ENCODE results near the gene LRRC15. TPM values are rescaled to one million over a fixed set of nuclear protein-coding genes. Genes with fewer than 3 reads are reported as not detected.

The LRRC15 gene
- total RNA-seq, 1 experiment from 2014 or later: 0.08 TPM

DNA sequence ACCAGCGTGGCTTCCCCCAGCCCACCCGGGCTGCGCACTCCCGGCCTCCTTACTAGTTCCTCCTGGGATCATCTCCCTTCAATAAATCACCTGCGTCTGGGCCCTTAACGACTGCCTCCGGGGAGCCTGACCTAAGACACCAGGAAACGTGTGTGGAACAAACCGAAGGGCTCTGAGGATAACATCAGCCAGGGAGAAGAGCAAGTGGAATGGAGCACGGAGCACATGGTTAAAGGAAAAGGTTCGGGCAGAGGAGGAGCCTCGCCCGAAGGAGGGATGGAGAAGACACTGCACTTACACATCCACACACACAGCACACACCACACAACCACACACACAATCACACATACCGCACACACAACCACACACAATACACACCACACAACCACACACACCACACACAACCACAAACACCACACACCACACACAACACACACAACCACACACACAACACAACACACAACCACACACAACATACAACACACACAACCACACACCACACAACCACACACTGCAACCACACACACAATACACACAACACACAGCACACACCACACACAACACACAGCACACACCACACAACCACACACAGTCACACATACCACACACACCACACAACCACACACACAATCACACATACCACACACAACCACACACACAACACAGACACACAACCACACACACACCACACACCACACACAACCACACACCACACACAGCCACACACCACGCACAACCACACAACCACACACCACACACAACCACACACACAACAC is 43.2 kb downstream of the LRRC15 start:
- Histone ChIP-seq H3K27ac (no peak overlapping the region), H3K36me3 (no peaks in the 10 kb centered on the region), H3K4me3 (no peak overlapping the region), H3K27me3 (no peaks in the 10 kb centered on the region), H3K9me3 (replicated peaks) (no peaks in the 10 kb centered on the region), H3K4me1 (peaks cover 11% of the 10 kb centered on the region)
- DNase-seq: peak in 1 of 2 experiments; percentile 35

DNA sequence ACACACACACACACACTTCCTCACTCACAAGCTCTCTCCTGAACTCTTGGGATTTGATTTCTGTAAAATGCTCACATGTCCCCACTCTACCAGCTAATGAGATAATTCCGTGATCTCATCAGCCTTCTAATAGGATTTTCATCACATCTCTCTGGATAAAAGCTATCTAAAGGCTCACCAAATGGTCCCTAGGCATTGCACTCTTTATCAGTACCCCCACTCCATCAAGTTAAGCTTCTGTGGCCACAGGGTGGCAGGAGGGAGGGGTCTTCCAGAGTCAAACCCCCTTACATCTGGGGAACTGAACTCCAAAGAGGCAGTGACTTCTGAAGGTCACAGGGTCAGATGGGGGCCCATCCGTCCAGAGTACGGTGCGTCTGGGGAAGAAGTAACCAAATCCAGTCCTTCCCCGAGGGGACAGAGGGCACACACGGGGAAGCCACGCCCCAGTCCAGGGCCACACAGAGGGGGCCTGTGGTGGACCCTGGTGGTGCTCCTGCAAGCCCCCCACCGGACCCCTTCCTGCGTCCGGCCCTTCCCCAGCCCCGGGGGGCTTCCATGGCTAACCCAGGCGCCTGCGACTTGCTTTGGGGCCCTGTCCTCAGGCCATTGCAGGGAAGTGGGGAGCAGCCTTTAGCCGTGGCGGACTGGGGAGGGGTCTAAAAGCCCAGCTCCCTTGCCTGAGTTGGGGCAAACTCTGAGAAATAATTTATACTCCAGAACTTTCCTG is 44.0 kb downstream of the LRRC15 start:
- peaks cover 9% of the 10 kb centered on the region for H3K4me1 ChIP-seq
- no peaks in the 10 kb centered on the region for H3K27me3 ChIP-seq
- DNase-seq: no peak

DNA sequence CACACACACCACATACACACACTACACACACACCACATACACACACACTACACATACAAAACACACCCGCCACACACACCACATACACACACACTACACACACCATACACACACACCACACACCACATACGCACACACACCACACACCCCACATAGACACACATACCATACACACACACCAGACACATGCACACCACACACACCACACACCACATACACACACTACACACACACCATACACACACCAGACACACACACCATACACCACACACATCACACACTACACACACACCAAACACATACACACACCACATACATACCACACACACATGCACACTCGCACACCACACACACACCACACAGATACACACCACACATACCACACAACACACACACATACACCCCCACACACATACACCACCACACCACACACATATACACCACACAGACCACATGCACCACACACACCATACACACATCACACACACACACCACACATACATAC is 44.7 kb downstream of the LRRC15 start:
- DNase-seq: no peak
- Histone ChIP-seq H3K27ac (no peak overlapping the region), H3K4me1 (peaks cover 2% of the 10 kb centered on the region), H3K36me3 (no peaks in the 10 kb centered on the region), H3K27me3 (no peaks in the 10 kb centered on the region), H3K9me3 (replicated peaks) (no peaks in the 10 kb centered on the region), H3K4me3 (no peak overlapping the region)

More for the DNA sequence above, 44.0 kb downstream of the LRRC15 start:
- H3K36me3 ChIP-seq: no peaks in the 10 kb centered on the region
- H3K9me3 ChIP-seq (replicated peaks): no peaks in the 10 kb centered on the region
- H3K27ac ChIP-seq: no peak overlapping the region
- H3K4me3 ChIP-seq: no peak overlapping the region

DNA sequence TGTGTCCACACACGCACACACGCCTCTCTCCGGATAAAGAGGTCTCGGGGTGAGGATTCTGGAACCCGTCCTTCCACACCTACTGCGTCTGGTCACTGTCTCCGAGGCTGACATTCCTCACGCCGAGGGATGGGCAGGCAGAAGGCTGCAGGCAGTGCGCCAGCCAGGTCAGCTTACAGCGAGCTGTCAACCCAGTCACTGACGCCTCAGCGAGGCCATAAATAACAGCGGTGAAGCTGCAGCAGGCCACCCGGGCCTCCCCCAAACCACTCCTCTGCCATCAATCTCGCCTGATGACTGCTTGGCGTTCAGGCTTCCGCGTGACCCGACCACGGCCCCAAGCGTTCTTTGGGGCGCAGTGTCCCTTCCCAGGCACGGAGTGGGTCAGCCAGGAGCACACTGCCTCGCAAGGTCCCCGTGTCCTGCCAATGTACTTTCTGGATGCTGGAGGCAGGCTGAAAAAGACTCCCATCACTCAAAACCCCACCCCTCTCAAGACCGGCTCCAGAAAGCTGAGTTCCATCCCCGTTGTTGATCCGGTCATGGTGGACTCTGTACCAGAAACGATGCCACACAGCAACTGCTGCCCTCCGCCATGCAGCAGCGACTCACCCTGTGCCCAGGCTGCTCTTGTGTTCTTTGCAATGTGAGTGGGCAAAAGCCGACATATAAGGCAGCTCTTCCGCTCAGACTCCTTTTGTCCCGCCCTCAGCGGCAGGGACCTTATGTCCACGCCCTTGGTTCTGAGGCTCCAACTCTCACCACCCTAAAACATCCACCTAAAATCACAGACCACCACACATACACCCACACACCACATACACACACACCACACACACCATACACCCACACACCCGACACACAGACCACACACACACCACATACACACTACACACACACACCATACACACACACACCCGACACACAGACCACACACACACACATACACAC is 45.5 kb downstream of the LRRC15 start:
- Histone ChIP-seq H3K9me3 (replicated peaks) (0 out of 2 replicates have a peak, but pooled peaks cover 2% of the 10 kb centered on the region), H3K27ac (no peak overlapping the region), H3K4me1 (no peaks in the 10 kb centered on the region; the same call in 1 of the 2 replicates), H3K4me3 (peak overlapping the region; percentile 45), H3K36me3 (no peaks in the 10 kb centered on the region), H3K27me3 (no peaks in the 10 kb centered on the region)
- DNase-seq: peak; percentile 46 to 72

DNA sequence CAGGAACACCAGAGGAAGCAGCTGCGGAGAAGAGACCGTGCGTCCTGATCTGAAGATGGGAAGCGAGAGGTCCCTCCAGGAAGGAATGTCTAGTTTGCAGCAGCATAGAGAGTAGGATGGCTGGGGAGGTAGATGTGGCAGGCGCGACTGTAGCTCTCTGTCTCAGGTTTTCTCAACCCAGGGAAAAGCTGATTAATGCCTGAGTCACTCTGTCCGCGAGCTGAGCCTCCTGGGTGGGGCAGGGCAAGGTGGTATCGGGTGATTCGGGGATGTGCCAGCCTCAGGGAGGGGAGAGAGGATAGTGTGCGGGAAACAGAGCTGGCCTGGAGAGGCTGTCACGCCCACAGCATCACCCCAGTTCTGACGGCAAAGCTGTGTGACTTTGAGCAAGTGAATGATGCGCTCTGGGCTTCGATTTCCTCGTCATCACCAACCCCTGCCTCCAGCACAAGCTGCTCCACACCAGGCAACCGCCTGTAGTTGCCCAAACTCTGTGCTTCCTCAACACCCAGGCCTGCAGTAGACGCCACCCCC is 46.8 kb downstream of the LRRC15 start:
- DNase-seq: no peak
- H3K4me3 ChIP-seq: no peak overlapping the region
- H3K27ac ChIP-seq: no peak overlapping the region
- H3K36me3 ChIP-seq: no peaks in the 10 kb centered on the region
- no peaks in the 10 kb centered on the region for H3K27me3 ChIP-seq
- no peaks in the 10 kb centered on the region for H3K4me1 ChIP-seq
- 0 out of 2 replicates have a peak, but pooled peaks cover 3% of the 10 kb centered on the region for H3K9me3 ChIP-seq (replicated peaks)

DNA sequence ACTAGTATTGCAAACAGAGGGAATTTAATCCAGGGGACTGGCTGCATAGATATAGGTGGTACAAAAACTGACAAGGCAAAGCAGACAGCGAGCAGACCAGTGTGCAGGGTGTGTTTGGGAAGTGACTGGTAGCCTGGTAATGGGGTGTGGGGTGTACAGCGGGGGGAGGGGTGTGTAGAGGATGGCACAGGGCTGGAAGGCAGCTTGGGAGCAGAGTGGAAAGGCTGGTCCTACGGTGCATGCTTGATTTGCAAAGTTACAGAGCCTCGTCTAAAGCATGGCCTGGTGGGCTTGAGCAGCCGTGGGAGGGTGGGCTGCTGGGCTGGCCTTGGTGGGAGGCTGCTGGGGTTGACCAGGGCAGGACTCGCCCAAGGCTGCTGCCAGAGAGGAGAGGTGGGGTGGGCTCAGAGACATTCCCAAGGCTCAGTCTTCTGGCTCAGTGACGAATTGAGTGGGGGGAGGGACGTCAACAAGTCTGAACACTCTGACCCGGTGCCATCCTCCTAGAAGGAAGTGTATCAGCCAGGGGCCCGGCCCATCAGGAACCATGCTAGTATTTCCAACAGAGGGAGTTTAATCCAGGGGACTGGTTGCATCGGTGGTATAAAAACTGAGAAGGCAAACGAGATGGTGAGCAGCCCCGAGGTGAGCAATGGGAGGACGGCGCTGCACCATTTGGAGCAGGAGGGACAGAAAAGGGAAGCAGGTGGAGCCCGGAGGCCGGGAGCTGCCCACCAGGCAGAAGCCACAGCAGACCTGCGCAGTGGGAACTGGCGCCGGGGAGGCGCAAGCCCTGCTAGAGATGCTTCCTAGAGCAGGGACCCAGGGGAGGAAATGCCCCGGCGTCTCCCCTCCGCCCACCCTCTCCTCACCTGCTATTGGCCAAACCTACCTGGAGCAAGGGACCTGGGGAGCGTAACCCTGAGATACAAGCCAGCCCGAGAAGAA is 47.6 kb downstream of the LRRC15 start:
- DNase-seq: no peak
- Histone ChIP-seq H3K36me3 (no peaks in the 10 kb centered on the region), H3K27ac (no peak overlapping the region), H3K4me1 (no peaks in the 10 kb centered on the region), H3K9me3 (replicated peaks) (0 out of 2 replicates have a peak, but pooled peaks cover 3% of the 10 kb centered on the region), H3K27me3 (no peaks in the 10 kb centered on the region), H3K4me3 (no peak overlapping the region)

DNA sequence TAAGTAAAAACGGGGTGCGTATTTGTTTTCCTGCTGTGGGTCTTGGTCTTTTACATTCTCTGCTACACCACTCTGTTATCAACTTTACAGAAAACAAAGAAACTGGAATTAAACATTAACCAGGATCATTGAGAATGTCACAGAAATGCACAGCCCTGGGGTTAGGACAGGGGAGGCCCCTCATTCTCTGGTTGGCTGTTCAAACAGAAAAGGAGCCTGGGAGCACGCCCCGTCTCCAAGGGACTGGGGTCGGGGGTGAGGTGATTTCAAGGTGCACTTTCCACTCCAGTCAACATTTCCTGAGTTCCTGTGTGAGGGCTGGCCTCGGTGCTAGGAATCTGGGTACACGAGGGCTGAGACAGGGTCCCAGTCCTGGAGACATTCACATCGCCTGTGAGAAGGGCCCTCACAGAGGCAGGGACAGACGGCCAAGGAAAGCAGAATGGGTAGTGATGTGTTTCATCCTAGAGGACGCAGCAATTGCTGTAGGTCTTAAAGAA is 48.7 kb downstream of the LRRC15 start:
- H3K27ac ChIP-seq: no peak overlapping the region
- H3K9me3 ChIP-seq (replicated peaks): 0 out of 2 replicates have a peak, but pooled peaks cover 3% of the 10 kb centered on the region
- H3K4me3 ChIP-seq: no peak overlapping the region
- DNase-seq: no peak
- no peaks in the 10 kb centered on the region for H3K4me1 ChIP-seq
- no peaks in the 10 kb centered on the region for H3K36me3 ChIP-seq
- no peaks in the 10 kb centered on the region for H3K27me3 ChIP-seq

DNA sequence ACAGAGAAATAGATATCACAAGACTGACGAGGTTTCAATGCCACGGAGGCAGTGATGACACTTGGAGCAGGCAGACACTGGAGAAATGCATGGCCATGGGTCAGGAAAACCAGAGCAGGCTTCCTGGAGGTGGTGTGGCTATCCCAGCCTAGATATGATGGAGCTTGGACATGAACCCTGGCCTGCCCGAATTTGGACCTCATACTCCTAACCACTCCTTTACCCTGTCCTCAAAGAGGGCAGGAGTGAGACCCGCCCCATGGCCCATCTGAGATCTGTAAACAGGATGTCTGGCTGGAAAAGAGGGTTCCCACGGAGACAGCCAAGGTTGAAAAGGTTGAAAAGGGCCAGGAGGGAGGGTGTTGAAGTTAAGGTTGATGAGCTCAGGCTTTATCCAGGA is 49.4 kb downstream of the LRRC15 start:
- Histone ChIP-seq H3K4me1 (peaks cover under 1% of the 10 kb centered on the region; the same call in 1 of the 2 replicates), H3K36me3 (no peaks in the 10 kb centered on the region), H3K27ac (no peak overlapping the region), H3K9me3 (replicated peaks) (0 out of 2 replicates have a peak, but pooled peaks cover 3% of the 10 kb centered on the region), H3K4me3 (no peak overlapping the region), H3K27me3 (no peaks in the 10 kb centered on the region)
- DNase-seq: no peak

DNA sequence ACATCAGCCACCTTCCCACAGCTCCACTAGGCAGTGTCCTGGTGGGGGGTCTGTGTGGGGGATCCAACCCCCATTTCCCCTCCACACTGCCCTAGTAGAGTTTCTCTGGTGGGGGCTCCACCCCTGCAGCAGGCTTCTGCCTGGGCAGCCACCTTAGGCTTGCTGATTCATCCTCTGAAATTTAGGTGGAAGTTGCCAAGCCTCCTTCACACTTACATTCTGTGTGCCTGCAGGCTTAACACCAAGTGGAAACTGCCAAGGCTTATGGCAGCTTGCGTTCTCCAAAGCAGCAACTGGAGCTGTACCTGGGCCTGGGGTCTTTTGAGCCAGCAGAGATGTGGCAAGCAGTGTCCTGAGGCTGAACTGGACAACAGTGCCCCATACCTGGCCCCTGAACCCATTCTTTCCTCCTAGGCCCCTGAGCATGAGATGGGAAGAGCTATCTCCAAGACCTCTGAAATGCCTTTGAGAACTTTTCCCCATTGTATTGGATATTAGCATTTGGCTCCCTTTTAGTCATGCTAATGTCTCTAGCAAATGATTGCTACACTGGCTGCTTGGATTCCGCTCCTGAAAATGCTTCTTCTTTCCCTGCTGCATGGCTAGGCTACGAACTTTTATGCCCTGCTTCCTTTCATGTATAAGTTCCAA is 50.9 kb downstream of the LRRC15 start:
- H3K4me3 ChIP-seq: no peak overlapping the region
- 0 out of 2 replicates have a peak, but pooled peaks cover under 1% of the 10 kb centered on the region for H3K27me3 ChIP-seq
- H3K4me1 ChIP-seq: peaks cover 3% of the 10 kb centered on the region; the same call in 1 of the 2 replicates

DNA sequence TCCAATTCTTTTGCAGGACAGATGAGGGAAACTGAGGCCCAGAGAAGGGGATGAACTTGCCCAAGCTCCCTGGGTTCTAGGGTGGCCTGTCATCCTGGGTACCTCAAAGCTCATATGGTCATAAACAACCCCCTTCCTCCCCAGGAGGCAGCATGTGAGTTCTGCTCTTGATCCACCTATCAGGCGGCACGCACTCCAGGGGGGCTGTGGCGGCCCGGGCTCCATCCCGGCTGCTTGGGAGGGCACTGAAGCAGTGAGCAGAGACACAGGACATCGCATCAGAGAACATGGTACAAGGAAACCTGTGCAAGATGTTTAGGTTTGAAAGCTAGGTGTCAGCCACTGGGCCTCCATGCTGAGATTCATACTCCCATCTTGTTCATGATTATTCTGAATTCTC is 52.6 kb downstream of the LRRC15 start:
- no peak overlapping the region for H3K27ac ChIP-seq
- peaks cover 3% of the 10 kb centered on the region; the same call in 1 of the 2 replicates for H3K4me1 ChIP-seq
- no peaks in the 10 kb centered on the region for H3K36me3 ChIP-seq
- H3K27me3 ChIP-seq: 0 out of 2 replicates have a peak, but pooled peaks cover 4% of the 10 kb centered on the region
- H3K9me3 ChIP-seq (replicated peaks): 0 out of 2 replicates have a peak, but pooled peaks cover 3% of the 10 kb centered on the region
- no peak overlapping the region for H3K4me3 ChIP-seq
- no peak for DNase-seq

More for the DNA sequence above, 50.9 kb downstream of the LRRC15 start:
- H3K27ac ChIP-seq: no peak overlapping the region
- H3K36me3 ChIP-seq: no peaks in the 10 kb centered on the region
- 0 out of 2 replicates have a peak, but pooled peaks cover 3% of the 10 kb centered on the region for H3K9me3 ChIP-seq (replicated peaks)
- no peak for DNase-seq

DNA sequence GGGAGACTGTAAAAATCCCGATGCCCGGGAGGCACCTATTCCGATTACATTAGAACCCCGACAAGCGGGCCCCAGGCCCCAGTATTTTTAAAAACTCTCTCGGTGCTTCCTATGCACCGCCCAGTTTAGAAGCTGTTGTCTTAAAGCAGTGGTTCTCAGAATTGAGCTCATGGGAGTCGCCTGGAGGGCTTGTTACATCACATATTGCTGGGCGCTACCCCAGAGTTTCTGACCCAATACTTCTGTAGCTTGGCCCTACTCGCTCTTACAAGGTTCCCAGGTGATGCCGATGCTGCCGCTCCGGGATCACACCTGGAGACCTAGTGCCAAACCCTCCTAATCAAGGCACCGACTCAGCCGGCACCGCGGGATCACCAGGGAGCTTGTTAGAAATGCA is 53.6 kb downstream of the LRRC15 start:
- Histone ChIP-seq H3K36me3 (no peaks in the 10 kb centered on the region), H3K4me1 (peaks cover 3% of the 10 kb centered on the region; the same call in 1 of the 2 replicates), H3K27me3 (0 out of 2 replicates have a peak, but pooled peaks cover 4% of the 10 kb centered on the region), H3K4me3 (peak overlapping the region; percentile 61; the same call in 1 of the 2 replicates), H3K9me3 (replicated peaks) (0 out of 2 replicates have a peak, but pooled peaks cover 3% of the 10 kb centered on the region), H3K27ac (no peak overlapping the region)
- no peak for DNase-seq
